GM21723 (cell line): Measurements from ENCODE around the gene S100B.
"Not testable (repeated sequence)": the region's sequence is repeated elsewhere in the genome, so short reads cannot be mapped to it uniquely, and the experiment has no call there.

Experiments used
- ATAC-seq: cut with Tn5 transposase; IDR thresholded peaks from one replicate; pipeline ENCODE4 v1.9.1; 2021; ENCODE audit warnings: mild to moderate bottlenecking, moderate library complexity; ENCODE audit not compliant: unreplicated experiment

Gene S100B

DNA sequence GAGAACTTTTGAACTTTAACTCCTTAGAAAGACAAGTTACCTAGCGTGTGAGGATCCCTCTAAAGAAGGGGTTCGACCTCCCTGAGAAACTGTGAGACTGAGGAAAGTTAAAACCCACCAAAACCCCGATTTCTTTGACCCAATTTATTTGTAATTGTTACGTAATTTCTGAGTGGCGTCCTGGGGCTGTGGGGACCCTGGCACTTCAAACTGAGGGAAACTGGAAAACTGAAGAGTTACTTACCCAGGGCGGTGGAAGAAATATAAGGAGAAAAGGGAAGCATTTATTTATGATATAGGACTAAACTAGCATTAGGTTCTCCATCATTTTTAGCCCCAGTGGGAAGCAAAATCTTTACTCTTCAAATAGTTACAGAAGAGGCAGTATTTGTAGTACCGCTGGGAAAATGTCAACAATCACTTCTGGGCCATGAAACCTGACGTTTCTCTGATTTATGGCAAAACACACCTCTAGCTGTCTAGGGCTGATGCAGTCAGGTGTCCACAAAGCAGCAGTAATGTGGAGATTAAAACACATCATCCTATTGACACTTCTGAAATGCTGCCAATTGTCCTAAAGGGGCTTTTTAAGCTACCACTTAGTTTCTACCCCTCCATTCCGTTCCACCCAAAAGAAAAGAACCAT, 430 bp downstream of the S100B start:
- no peak for ATAC-seq

DNA sequence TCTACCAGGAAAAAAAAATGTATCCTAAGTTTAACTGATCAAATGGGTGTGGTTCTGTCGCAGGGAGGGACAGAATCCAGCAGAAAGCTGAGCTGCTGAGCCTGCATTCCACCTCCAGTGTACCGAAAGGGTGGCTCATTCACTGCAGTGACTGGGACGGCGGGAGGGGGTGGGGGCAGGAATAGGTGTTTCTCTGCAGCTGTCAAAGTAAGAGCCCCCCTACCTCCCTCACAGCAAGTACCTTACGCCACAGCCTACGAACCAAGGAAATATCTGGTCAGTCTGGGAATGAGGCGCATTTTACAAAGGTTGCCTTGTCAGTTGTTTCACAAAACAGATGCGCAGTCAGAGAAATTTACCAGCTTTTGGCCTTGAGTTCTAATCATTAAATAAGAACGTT, 1.7 kb downstream of the S100B start:
- ATAC-seq = no peak

DNA sequence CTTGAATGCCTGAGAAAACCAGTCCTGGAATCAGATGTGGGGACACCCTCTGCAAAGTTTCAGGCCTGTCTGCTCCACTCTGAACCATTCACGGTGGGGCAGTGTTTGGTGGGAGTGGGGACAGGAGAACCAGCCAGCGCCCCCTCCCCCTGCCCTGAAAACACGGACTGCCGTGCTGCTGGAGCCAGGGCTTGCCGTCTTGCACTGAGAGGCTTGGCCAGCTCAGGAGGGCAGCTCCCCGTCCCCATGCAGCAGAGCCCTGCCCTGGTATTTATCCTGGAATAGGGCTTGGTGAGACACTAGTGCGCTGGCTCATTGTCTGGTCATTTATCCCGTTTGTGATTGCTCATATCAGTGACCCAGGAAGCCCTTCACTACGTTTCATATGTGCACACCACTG, 3.9 kb downstream of the S100B start:
- ATAC-seq = no peak

DNA sequence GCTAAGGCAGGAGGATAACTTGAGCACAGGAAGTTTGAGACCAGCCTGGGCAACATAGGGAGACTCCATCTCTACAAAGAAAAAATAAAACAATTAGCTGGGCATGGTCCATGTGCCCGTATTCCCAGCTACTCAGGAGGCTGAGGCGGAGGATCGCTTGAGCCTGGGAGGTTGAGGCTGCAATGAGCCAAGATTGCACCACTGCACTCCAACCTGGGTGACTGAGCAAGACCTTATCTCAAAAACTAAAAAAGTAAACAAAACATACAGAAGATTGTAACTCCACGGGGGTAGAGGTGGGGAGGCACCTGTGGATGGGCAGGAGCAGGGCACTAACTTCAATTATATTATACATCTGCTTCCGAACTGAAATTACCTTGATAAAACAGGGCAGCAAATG, 4.6 kb downstream of the S100B start:
- no peak for ATAC-seq

DNA sequence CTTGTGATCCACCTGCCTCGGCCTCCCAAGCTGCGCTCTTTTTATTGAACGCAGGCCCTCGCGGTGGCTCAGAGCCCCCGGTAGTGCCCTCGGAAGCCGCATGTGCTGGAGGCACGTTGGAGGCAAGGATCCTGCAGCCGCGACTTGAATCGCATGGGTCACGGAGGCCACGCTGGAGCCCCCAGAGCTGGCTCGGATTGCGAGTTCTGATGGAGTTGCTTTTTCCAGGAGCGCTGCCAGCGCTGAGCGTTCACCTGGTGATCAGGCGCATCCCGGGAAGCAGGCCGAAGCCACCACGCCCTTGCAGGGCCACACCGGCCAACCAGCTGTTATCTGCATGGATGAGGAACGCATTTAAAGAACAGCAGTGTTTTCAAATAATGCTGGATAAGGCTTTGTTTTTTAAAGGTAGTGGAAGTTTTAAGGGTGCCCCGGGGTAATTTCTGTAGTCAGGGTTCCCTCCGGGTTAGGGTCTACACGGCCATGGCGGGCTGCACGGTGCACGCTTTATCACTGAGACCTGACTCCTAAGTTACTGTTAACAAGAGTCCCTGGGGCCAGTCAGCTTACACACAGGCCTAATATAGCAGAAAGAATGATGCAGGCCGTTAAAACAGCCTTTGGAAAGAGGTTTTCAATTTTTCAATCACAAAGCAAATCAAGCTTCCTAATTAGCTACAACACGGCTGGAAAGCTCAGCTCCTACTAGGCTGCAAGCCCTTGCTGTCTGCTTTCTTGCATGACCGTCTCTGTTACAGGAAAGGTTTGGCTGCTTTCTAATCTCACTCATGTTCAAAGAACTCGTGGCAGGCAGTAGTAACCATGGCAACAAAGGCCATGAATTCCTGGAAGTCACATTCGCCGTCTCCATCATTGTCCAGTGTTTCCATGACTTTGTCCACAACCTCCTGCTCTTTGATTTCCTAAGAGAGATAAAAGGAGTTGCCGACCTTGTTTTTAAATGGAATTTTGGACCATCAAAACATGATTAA, 6.0 kb downstream of the S100B start:
- ATAC-seq = no peak

DNA sequence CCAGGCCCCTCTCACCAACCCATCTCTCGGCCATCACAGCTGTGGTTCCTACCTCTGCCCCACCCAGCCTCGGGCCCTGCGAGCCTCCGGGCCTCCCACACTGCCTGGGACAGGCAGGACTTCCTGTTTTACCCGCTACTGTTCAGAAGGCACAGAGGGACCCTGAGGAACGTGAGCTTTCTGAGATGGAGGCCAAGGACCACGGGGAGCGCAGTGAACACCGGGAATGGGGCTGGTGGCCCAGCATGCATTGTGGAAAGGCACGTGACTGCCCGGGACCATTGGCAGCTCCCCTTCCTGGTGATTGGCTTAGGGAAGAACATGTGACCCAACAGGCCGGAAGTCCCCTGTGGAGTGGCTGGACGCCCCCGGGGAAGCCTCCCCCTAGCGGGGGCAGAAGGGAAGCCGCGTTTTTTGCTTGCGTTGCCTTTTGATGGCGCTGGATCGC, 7.0 kb downstream of the S100B start:
- no peak for ATAC-seq

DNA sequence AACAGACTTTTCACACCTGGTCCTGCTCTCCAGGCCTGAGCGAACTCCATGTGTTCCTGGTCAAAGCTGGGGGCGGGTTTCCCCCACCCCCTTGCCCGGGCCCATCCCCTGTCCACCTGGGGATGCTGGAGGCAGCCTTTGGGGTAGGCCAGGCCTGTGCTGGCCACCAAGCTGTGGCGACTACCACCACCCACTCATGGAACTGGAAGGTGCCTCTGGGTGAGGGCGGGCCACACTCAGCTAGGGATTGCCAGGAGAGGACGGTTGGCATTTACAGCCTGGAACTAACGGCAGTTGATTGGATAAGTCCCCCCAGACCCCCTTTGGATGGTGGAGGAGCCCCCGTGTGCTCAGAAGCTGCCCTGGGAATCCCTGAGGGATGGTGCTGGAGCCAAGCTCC, 7.9 kb downstream of the S100B start:
- ATAC-seq = no peak

DNA sequence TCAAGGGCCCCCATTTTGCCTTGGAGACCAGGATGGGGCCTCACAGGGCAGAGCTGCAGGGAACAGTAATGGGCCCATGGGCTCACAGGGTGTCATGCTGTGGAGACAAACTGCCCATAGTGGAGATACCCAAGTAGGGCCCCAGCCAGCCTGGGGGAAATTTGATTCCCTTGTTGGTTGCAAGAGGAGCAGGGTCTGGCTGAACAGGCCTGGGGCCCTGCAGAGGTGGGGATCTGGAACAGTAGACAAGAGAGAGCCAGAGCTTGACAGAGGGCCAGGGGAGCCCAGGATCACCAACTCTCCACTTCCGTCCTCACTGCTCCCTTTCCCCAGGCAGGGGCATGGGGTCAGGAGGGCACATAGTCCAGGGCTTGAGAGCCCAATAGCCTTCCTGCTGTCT, 8.7 kb downstream of the S100B start:
- no peak for ATAC-seq

DNA sequence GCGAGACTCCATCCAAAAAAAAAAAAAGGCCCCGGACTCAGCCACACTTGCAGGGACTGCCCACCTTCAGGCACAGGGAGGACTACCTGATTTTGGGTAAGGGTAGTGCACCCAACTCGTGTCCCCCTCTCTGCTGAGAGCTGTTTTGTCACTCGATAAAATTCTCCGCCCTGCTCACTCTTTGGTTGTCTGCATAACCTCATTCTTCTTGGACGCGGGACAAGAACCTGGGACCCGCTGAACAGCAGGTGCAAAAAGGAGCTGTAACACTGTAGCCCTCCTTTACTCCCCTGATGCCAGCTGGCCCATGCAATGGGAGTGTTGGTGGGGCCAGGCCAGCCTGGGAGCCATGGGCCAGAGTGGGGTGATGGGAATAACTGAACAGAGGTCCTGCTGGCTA, 10.6 kb downstream of the S100B start:
- no peak for ATAC-seq

GRCh38 chr21:46585191-46585953, 19.5 kb downstream of the S100B start:
- no peak for ATAC-seq

GRCh38 chr21:46581780-46582307, 23.0 kb downstream of the S100B start:
- no peak for ATAC-seq

DNA sequence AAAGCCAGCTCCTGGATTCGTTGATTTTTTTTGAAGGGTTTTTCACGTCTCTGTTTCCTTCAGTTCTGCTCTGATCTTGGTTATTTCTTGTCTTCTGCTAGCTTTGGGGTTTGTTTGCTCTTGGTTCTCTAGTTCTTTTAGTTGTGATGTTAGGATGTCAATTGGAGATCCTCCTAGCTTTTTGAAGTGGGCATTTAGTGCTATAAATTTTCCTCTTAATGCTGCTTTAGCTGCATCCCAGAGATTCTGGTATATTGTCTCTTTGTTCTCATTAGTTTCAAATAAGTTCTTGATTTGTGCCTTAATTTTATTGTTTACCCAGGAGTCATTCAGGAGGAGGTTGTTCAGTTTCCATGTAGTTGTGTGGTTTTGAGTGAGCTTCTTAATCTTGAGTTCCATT, 25.5 kb downstream of the S100B start:
- not testable (repeated sequence) for ATAC-seq

DNA sequence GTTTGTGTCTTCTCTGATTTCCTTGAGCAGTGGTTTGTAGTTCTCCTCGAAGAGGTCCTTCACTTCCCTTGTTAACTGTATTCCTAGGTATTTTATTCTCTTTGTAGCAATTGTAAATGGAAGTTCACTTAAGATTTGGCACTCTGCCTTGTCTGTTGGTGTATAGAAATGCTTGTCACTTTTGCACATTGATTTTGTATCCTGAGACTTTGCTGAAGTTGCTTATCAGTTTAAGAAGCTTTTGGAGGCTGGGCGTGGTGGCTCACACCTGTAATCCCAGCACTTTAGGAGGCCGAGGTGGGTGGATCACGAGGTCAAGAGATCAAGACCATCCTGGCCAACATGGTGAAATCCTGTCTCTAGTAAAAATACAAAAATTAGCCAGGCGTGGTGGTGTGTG, 27.1 kb downstream of the S100B start:
- not testable (repeated sequence) for ATAC-seq

DNA sequence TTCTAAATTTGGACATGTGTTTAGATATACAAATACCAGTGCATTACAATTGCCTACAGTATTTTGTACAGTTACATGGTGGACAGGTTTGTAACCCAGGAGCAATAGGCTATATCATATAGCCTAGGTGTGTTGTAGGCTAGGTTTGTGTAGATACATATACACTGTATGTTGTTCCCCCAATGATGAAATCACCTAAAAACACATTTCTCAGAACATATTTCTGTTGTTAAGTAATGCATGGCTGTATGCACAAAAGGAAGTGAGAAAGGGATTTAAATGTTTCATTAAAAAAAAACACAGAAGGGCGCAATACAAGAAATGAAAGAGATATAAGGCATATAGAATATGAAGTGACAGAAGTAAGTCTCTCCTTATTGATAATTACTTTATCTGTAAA, 32.0 kb downstream of the S100B start:
- ATAC-seq = no peak

DNA sequence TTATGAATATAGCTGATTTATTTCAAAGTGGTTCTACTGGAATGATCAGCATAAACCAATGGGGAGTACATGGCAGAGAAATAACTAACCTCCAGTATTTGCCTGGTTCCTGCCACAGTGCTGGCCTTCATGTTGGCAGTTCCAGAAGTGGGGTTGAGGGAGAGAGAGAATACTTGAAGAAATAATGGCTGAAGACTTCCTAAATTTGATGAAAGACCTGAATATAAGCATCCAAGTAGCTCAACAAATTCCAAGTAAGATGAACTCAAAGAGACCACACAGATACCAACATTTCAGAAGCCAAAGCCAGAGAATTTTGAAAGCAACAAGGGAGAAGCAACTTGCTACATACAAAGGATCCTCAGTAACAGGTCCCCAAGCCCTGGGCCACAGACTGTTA, 34.3 kb downstream of the S100B start:
- ATAC-seq = no peak

DNA sequence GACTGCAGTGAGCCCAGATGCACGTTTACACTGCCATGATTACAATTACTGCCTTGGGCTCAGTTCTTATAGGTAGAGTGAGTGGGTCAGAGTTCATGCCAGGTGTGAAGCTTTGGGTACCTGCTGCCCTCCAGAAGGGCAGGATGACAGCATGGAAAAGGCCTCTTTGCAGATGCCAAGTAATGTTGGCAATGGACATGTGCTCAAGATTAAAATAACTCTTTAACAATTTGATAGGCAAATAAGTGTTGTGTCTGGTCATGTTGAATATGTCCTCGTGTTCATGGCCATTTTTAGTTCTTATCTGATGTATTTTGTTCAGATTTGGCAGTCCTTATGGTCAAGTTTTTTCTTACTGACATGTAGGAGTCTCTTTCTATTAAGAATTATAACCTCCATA, 34.8 kb downstream of the S100B start:
- no peak for ATAC-seq

GRCh38 chr21:46569081-46569480, 35.8 kb downstream of the S100B start:
- no peak for ATAC-seq

DNA sequence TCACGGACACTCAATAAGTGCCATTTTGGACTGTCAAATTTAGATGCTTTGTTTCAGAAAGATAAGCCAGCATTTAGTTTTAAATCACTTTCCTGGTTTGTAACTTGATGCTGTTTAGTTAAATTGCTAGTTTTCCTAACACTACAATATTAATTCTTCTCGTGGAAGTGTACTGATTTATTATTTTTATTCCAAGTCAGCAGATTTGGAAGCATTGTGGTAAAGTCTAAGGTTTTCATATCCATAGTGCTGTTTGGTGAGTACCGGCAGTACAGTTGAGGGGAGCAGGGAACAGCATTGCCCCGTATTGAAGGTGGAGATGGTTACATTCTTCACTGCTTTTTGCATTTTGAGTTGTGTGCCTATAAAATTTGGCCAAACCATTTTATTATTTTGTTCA, 36.3 kb downstream of the S100B start:
- no peak for ATAC-seq

GRCh38 chr21:46567348-46567747, 37.5 kb downstream of the S100B start:
- ATAC-seq = no peak

DNA sequence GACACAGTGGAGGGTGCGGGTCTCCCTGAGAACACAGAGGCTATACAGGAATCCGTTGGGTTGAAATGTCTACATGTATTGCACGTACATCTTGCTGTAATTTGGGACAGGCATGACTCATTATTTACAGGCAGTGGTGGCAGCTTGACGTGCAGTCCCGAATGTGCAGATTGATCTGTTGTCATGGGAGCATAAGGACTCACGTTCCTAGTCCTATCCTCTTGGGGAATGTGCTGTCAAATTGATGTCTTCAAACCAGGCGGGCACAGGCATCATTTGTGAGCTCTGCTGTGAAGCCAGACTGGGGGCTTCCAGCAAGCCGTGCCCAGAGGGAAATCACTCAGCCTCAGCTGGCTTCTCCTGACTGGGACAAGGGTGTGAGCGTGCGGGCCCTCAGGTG, 40.5 kb downstream of the S100B start:
- ATAC-seq = no peak

DNA sequence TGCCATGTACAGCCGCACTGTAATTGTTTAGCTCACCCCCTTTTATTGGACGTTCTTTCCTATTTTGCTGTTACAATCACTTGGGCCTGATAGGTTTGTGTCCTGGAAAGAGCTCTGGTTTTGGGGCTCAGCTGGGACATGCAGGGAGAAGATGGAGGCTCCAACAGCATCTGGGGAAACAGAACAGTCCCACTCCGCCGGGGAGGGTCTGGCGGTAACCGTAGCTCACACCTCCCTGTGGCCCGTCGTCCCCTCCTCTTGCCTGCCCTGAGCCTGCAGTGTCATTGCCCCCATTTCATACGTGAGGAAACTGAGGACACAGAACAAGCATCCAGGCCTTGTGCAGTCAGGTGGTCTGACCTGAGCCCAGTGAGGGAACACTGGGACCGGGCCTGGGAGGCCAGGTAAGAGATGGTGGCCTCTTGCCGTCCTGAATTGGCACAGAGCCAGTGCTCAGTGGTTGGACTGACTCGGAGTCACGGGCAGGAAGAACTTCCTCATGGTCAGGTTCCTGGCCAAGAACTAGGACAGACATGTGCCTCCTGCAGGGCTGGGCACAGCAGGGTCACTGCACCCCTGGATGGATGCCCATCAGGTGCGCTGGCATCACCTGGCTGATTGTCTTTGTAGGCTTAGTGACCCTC, 41.8 kb downstream of the S100B start:
- ATAC-seq = no peak
